RWPE2 (cell line): Measurements from ENCODE around the gene S100P.

Experiments
- ATAC-seq: fragments of 200-7000 bp; cut with Tn5 transposase; 3 replicates; pipeline ENCODE4 v1.9.1; 2021; ENCODE audit warnings: low read depth
- DNase-seq: peaks from one replicate; pipeline ENCODE4 v3.0.0-alpha.2; 2020; ENCODE audit warnings: low spot score
- H3K27ac ChIP-seq: fragments of 450-650 bp; 2 replicates; pipeline ENCODE4 v1.5.1; 2017; ENCODE audit warnings: mild to moderate bottlenecking; ENCODE audit not compliant: poor library complexity, severe bottlenecking
- H3K27me3 ChIP-seq: fragments of 250-450 bp; sonication (Bioruptor Pico); 2 replicates; pipeline ENCODE4 v1.5.1; 2021; ENCODE audit warnings: mild to moderate bottlenecking, moderate library complexity; ENCODE audit not compliant: insufficient read depth, poor library complexity, severe bottlenecking
- H3K36me3 ChIP-seq: fragments of 250-450 bp; sonication (Bioruptor Pico); 2 replicates; pipeline ENCODE4 v1.5.1; 2020; ENCODE audit warnings: low read depth, mild to moderate bottlenecking, moderate library complexity
- H3K4me1 ChIP-seq: fragments of 250-450 bp; sonication (Bioruptor Pico); 2 replicates; pipeline ENCODE4 v1.5.1; 2021; ENCODE audit warnings: mild to moderate bottlenecking, moderate library complexity; ENCODE audit not compliant: insufficient read depth, poor library complexity, severe bottlenecking
- H3K4me3 ChIP-seq: fragments of 250-450 bp; sonication (Bioruptor Pico); 2 replicates; pipeline ENCODE4 v1.5.1; 2021; ENCODE audit warnings: mild to moderate bottlenecking, moderate library complexity; ENCODE audit not compliant: severe bottlenecking
- H3K9me3 ChIP-seq: fragments of 250-450 bp; sonication (Bioruptor Pico); 2 replicates; pipeline ENCODE4 v1.5.1; 2021; ENCODE audit warnings: mild to moderate bottlenecking, moderate library complexity; ENCODE audit not compliant: severe bottlenecking
- CTCF ChIP-seq: fragments of 450-650 bp; IDR thresholded peaks from one replicate; pipeline ENCODE4 v1.5.1; 2017; ENCODE audit warnings: mild to moderate bottlenecking, moderate library complexity; ENCODE audit not compliant: poor library complexity, severe bottlenecking

The S100P gene

GRCh38 chr4:6687947-6688878 is 5.5 kb upstream of the S100P start:
- H3K4me3 ChIP-seq = no peak overlapping the region

GRCh38 chr4:6688879-6689505 is 4.7 kb upstream of the S100P start:
- Histone ChIP-seq H3K27ac (peak overlapping the region; percentile 48), H3K9me3 (no peaks in the 10 kb centered on the region), H3K27me3 (no peaks in the 10 kb centered on the region), H3K4me3 (no peak overlapping the region), H3K4me1 (peaks cover 14% of the 10 kb centered on the region), H3K36me3 (no peaks in the 10 kb centered on the region)
- DNase-seq (peak; percentile 85), ATAC-seq (peak; percentile 95)
- TF ChIP-seq CTCF = no peak

More at GRCh38 chr4:6687947-6688878, 5.5 kb upstream of the S100P start:
- TF ChIP-seq CTCF = no peak
- Histone ChIP-seq H3K27me3 (no peaks in the 10 kb centered on the region), H3K9me3 (no peaks in the 10 kb centered on the region), H3K36me3 (no peaks in the 10 kb centered on the region), H3K27ac (peak overlapping the region; percentile 48), H3K4me1 (peaks cover 8% of the 10 kb centered on the region)
- ATAC-seq (no peak), DNase-seq (no peak)

- no peak; the same call in 2 of the 3 replicates for ATAC-seq
- H3K27ac ChIP-seq = peak overlapping the region; percentile 48
- H3K4me3 ChIP-seq = no peak overlapping the region
- no peaks in the 10 kb centered on the region for H3K9me3 ChIP-seq
- no peak for DNase-seq
- H3K36me3 ChIP-seq = no peaks in the 10 kb centered on the region
- no peak for TF ChIP-seq CTCF
- no peaks in the 10 kb centered on the region for H3K27me3 ChIP-seq
- peaks cover 14% of the 10 kb centered on the region for H3K4me1 ChIP-seq
These were observed 4.1 kb upstream of the S100P start for GRCh38 chr4:6689506-6689960.

- no peak for DNase-seq
- no peak overlapping the region for H3K4me3 ChIP-seq
- ATAC-seq = no peak
- TF ChIP-seq CTCF = no peak
- no peaks in the 10 kb centered on the region for H3K9me3 ChIP-seq
- peaks cover 26% of the 10 kb centered on the region for H3K4me1 ChIP-seq
- no peaks in the 10 kb centered on the region for H3K36me3 ChIP-seq
- H3K27ac ChIP-seq = no peak overlapping the region
- H3K27me3 ChIP-seq = no peaks in the 10 kb centered on the region
These were observed 1.3 kb upstream of the S100P start for GRCh38 chr4:6692379-6692778.
